HFF-Myc (cell line): ENCODE results near the gene IMPG2.

Source experiments
- DNase-seq: peaks from one replicate; pipeline ENCODE4 v3.0.0-alpha.2; 2011; ENCODE audit warnings: low read depth; ENCODE audit errors: extremely low read depth
- H3K4me3 ChIP-seq: replicated peaks from 2 replicates; pipeline ENCODE4 v1.5.1; 2011; ENCODE audit warnings: low read depth, mild to moderate bottlenecking, control low read depth, low read length
- CTCF ChIP-seq: IDR thresholded peaks from 2 replicates; pipeline ENCODE4 v1.5.1; 2012; ENCODE audit warnings: mild to moderate bottlenecking, low read depth, low read length, control low read depth; ENCODE audit errors: missing control alignments

IMPG2 gene

GRCh38 chr3:101320475-101320874, at the start of gene IMPG2:
Gene IMPG2, minus strand, starts transcription at chr3:101320575. Its CDS starts 203 bp downstream, at chr3:101320372.
- TF ChIP-seq CTCF = no peak
- DNase-seq = no peak
- H3K4me3 ChIP-seq = no peak within 1 kb of the TSS

DNA sequence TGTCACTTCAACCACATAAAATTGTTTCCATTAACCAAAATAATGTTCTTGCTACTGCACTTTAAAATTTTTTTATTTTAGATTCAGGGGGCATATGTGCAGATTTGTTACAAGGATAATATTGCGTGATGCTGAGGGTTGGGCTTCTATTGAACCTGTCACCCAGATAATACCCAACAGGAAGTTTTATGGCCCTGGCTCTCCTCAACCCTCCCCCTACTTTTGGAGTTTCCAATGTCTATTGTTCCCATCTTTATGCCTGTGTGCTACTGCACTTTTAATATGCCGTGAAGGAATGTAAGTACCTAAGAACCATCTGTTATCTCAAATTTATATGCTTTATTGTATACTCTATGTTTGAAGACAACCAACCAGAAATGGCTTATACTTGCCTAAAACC, 42.0 kb upstream of the IMPG2 start:
- no peak overlapping the region for H3K4me3 ChIP-seq
- no peak for TF ChIP-seq CTCF
- no peak for DNase-seq

- no peak for DNase-seq
- H3K4me3 ChIP-seq = no peak overlapping the region
- no peak for TF ChIP-seq CTCF
Observed at GRCh38 chr3:101351829-101352228, 31.5 kb upstream of the IMPG2 start.

DNA sequence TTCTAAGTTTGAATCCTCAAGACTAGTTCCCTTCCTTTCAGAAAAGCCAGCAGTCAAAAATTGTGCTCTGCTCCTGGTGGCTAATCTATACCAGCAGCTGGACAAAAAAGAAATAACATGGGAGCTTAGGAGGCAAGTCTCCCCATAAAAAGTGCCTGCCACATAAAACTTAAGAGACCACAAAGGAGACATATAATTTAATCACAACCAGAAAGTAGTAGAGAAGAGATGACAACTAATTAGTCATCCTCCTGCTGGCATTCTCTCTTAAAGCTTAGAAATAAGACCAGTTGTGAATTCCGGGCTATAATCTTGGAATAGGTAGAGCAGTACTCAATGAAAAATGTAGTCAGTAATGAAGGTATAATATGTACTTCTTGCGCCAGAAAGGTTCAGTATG, 20.2 kb upstream of the IMPG2 start:
- TF ChIP-seq CTCF = no peak
- H3K4me3 ChIP-seq = no peak overlapping the region
- peak; percentile 4 for DNase-seq

GRCh38 chr3:101333883-101334282, 13.5 kb upstream of the IMPG2 start:
- TF ChIP-seq CTCF = no peak
- DNase-seq = no peak
- H3K4me3 ChIP-seq = no peak overlapping the region

DNA sequence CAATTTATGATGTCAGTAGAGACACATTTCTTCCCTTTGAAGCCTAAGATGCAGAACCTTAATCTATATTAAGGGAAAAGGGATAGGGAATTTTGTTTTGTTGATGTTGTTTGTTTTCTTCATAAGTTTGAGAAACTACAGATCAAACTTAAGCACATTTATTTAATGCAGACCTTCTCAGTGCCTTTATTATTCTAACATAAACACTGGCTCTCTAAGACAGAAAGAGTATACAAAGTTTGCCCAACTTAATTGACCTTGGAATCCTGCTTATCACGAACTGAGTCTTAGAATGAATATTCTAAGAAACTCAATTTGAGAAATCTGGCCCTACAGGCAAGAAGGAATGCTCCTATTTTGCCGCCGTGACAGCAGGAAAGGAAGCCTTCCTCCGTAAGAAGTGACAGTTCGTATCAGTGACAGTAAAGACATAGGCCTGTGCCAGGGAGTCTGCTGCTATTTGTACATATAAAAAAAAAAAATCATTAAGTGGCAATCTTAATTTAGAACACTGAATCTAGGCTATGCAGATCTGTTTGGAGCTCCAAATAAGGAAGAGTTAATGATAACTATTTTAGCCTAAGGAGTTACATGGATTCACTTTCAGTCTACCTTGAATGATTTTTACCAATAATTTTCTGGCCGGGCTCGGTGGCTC, 8.8 kb upstream of the IMPG2 start:
- DNase-seq = no peak
- no peak overlapping the region for H3K4me3 ChIP-seq
- no peak for TF ChIP-seq CTCF
